Sciatic nerve (tissue), 2 donors: ENCODE measurements around the gene TBC1D10A. TPM values are rescaled to one million over a fixed set of nuclear protein-coding genes. Genes with fewer than 3 reads are reported as not detected.

ENCODE experiments used
- ATAC-seq: fragments of 200-7000 bp; cut with Tn5 transposase; one replicate; pipeline ENCODE4 v1.9.1; 2020; ENCODE audit warnings: mild to moderate bottlenecking, moderate library complexity
- DNase-seq: peaks from one replicate; pipeline ENCODE4 v3.0.0-alpha.2; 2020; ENCODE audit warnings: low spot score
- intact Hi-C: fragments of 100-400 bp; cut with DNase I; formaldehyde crosslinking; loops from one replicate; pipeline ENCODE4 v1.14.2; 2022
- total RNA-seq: library from RNA; stranded (reverse); fragmentation: NEBNext Ultra II Directional; extraction: Animal tissue kit (Norgen Biotek cat#: 25700); gene quantifications from one replicate; pipeline ENCODE4 v1.2.1, GENCODE V29; 2021
- donor health status: DM: no; HTN: no; CAD: no.
- donor health status: DM: no; HTN: no; CAD: no.

TBC1D10A gene
- total RNA-seq, 1 donor from 2014 or later: 29.4 TPM

DNA sequence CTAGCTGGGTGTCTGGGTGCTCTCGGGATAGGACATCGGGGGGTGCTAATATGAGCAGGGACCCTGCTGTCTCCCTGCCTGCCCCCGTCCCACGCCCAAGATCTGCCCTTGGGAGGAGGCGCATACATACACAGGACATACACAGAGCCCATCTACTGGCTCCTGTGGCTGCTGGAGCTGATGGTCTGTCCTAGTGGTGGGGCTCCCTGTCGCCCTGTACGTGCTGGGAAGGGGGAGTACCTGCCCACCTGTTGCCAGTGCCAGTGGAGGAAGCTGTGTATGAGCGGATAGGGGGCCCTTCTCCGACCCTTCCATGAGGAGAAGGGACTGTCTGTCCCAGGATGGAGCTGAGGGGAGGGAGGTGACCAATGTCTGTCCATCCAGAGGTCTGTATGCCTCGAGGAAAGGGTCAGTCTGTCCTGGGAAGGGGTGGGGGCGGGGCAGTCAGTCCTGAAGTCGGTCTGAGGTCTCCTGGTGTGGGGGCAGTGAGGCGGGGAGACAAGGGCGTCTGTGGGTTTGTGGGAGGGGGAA, 952 bp downstream of the TBC1D10A start:
- DNase-seq (no peak), ATAC-seq (peak; percentile 7)
- intact Hi-C loops: no loop called here

DNA sequence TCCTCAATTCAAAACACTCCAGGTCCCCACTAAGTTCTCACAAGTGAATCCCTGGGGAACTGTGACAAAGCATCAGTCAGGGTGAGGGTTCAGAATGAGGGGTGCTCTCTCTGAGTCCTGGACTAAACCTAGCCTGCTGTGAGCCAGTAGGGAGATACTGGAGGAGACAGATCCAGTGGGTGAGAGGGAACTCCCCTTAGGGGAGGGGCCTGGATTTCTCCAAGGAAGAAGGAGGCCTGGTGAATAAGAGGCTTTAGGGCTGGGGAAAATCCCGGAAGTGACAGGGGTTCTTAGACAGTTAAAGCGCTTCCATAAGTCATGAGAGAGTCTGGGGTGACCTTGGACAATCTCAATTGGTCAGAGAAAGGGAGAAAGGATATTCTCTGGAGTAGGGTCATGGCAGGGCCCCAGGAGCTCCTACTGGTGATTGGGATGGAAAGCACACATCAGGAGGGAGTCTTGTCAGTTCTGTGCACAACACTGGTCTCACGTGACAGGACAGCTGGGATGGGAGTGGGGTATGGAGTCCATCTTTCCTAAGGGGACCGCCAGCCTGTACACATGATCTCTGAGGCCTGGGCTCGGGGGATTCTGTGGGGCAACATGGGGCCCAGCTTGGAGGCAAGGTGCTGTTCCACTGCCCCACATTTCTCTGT, 1.5 kb downstream of the TBC1D10A start:
- peak; percentile 69 for ATAC-seq
- DNase-seq: no peak
- intact Hi-C loops: no loop called here

DNA sequence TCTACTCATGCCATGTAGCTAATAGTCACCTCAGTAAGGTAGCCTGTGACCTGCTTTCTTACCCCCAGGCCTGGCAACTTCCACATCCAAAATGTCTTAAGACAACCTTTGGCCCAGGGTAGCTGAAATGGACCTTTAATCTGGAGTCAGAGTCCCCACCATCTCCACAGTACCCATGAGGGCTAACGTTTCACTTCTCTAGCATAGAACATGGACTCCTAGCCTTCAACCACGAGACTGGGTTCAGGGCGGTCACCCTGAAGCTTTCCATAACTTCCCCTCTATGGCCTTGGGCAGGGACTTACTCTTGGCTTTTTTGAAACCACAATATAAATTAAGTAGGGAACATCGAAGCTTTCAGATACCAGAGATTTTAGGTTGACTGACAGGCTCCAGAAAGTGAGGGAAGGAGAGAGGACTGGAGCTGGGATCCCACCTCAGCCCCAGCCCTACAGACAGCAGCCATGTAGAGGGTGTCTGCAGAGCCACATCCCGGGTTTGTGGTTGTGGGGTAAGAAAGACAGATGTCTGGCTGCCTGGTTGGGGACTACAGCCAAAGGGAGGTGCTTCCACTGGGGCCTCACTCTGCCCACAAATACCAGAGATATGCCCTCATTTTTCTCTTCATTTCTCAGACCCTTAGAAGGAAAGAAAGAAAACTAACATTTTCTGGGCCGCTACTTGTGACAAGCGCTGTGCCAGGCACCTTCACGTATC, 2.6 kb downstream of the TBC1D10A start:
- intact Hi-C loops: no loop called here
- DNase-seq (no peak), ATAC-seq (peak; percentile 31)

DNA sequence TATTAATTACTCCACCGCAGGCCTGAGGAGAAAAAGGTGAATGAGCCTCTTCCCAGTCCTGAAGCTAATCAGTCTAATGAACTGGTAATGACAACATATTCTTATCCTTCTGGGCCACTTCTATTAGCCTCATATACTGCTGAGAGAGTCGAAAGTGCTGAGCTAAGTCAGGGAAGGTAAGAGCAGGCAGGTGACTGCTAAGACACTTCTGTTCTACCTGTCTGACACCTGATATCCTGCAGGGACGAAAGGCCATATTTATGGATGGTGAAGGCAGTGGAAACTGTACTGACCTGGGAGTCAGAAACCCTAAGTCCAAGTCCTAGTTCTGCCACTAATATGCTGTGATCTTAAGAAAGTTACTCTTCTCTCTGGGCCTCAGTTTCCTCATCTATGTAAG, 3.5 kb downstream of the TBC1D10A start:
- intact Hi-C loops: no loop called here
- ATAC-seq: no peak

DNA sequence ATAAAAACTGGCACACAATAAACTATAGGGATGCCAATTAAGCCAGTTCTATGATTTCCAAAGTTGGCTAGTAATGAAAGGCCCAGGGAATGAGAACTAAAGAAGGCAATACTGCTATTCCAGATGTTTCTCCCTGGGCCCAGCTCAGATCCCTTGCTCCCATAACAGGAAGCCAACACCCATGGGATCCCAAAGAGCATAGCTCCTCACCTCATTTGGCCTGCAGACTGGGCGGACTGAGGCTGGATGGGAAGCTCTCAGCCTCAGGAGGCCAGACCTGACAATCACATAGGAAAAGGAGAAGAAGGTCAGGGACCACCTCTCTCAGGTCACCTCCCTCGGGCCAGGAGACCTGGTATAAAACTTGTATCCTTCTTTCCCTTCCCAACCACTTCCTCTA, 5.3 kb downstream of the TBC1D10A start:
- no peak for DNase-seq
- intact Hi-C loops: no loop called here
- no peak for ATAC-seq

More for the DNA sequence above, 3.5 kb downstream of the TBC1D10A start:
- no peak for DNase-seq

DNA sequence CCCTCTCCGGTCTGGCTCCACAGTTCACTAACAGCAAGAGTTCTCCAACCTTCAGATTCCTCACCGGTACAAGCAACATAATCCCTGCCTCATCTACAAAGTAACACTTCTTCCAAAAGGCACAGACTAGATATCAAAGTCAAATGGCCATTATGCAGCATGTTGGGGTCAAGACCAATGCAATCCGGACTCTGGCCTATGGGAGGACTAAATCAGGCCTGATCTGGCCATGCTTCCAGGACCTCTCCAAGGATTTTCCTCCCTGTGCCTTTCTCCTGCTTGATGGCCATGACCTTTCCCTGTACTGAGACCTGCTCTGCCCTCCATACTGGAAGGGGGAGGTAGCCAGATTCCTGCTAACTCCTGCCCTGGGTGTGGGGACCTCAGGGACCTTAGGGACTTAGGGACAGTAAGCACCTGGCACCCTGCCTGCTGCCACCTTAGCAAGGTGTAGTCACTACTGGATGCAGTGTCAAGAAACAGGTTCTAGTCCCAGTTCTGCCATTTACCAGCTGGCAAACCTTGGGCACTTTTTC, 6.7 kb downstream of the TBC1D10A start:
- DNase-seq (no peak), ATAC-seq (no peak)
- intact Hi-C loops: no loop called here

DNA sequence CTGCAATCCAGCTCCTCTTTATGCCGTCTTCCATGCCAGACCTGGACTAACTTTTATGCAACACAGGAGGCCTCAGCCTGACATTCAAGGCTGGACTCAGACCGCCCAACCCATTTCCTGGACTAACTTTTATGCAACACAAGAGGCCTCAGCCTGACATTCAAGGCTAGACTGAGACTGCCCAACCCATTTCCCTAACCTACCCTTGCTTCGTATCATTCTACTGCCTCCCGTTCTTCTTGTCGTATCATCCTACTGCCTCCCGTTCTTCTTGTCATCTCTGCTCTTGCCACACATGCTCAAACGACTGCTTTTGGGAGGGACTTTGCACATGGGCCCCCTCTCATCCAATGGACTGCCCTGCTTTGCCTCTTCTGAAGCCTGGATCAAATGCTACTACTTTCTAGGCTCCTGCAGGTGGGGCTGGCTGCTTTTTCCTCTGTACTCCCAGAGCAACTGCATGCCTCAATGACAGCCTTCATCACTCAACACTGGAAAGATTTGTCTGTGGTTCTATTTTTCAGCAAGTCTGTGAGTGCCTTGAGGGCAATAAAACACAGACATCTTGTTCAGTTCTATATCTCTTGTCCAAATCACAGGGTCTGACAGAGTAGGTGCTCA, 7.8 kb downstream of the TBC1D10A start:
- intact Hi-C loops: no loop called here
- no peak for ATAC-seq
- DNase-seq: no peak

DNA sequence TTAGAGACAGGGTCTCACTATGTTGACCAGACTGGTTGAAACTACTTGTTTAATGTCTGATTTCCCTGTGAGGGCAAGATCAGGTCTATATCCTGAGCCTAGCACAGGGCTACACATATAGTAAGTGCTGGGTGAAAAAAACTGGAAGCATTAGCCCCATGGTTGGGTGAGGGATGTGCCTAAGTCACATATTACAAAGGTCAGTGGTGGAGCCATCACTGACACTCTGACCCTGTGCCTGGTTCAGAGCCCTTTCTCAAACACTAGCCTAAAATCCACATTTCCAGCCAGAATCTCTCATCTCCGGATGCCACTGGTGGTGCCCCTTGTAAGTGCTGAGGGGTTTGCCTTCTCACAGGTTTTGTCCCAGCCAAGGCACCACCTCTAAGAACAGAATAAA, 9.0 kb downstream of the TBC1D10A start:
- intact Hi-C loops: no loop called here
- no peak for DNase-seq
- no peak for ATAC-seq

DNA sequence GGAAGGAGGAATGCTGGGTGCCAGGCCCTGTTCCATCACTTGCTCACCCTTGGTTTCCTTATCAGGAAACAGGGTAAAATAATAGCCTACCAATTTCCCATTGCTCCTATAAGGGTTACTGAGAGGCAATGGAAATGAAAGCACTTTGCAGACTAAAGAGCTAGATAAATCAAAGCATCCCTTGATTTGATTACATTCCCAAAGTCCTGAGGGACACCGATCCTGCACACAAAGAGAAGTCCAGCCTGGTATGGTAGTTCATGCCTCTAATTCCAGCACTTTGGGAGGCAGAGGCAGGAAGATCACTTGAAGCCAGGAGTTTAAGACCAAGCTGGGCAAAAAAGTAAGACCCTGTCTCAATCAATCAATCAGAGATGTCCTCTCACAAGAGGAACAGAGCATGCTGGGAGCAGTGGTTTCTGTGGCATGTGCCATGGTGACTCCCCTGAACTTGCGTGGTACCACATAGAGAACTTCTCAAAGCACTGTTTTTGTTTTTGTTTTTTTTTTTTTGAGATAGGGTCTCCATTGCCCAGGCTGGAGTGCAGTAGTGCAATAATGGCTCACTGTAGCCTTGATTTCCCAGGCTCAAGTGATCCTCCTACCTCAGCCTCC, 10.7 kb downstream of the TBC1D10A start:
- ATAC-seq (no peak), DNase-seq (no peak)
- intact Hi-C loops: no loop called here

DNA sequence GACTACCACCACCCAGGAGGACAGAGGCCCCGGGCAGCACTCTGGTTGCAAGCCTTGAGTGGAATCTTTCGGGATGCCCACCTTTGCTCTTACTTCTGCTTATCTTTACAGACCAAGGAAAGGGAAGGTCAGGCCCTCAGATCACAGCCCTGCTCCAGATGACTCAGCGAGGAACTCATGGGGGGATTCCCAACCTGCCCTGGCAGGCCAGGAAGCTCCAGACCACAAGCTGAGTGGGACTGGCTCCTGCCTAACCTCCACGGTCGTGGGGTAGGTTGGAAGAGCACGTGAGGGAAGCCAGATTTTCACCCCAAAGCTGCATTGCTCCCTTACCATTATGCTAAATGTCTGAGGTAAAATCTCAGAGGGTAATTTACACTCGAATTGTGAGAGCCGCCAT, 11.8 kb downstream of the TBC1D10A start:
- ATAC-seq: no peak
- intact Hi-C loops: no loop called here
- DNase-seq: no peak

DNA sequence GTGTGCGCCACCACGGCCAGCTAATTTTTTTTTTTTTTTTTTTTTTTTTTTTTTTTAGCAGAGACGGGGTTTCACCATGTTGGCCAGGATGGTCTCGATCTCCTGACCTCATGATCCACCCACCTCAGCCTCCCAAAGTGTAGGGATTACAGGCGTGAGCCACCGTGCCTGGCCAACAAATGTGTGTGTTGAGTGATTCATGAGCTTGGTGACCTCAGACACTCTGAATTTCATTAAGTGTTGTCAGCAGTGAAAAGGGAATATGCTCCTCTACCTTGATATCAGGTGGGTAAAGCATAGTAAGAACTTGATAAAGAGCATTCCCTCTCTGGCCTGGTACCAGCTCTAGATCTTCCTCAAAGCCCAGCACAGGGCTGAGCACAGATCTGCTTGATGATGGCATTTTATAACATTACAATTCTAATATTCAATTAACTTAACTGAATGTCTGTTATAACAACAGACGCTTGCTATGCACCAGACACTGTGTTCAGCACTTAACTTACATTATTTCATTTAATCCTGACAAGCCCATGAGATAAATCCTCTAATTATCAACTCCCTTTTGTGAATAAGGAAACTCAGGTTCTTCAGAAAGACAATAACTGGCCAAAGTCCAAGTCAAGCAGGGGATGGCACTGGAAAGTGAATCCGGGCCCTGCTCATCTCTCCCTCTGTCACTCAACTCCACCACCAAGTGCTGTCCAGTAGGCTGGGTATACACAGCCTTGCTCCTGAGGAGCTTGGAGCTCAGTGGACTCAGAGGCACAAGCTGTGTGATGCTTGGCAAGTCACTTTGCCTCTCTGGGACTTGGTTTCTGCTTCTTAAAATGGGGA, 13.0 kb downstream of the TBC1D10A start:
- no peak for DNase-seq
- ATAC-seq: no peak
- intact Hi-C loops: no loop called here

DNA sequence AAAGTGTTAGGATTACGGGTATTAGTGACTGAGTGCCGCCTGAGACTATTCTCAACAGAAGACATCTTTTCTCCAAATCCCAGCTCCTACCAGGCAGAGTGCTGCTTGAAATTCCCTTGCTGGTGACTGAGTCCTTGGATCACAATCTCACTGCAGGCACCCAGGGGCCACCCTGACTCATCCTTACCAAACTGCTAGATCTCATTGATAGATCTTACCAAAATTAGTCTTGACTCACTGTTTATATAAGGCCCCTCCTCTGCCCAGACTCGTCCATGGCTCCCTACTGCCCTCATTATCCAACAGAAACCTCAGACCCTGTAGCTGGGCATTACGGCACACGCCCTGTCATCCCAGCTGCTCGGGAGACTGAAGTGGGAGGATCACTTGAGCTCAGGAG, 14.7 kb downstream of the TBC1D10A start:
- ATAC-seq: no peak
- intact Hi-C loops: no loop called here
- DNase-seq: no peak

DNA sequence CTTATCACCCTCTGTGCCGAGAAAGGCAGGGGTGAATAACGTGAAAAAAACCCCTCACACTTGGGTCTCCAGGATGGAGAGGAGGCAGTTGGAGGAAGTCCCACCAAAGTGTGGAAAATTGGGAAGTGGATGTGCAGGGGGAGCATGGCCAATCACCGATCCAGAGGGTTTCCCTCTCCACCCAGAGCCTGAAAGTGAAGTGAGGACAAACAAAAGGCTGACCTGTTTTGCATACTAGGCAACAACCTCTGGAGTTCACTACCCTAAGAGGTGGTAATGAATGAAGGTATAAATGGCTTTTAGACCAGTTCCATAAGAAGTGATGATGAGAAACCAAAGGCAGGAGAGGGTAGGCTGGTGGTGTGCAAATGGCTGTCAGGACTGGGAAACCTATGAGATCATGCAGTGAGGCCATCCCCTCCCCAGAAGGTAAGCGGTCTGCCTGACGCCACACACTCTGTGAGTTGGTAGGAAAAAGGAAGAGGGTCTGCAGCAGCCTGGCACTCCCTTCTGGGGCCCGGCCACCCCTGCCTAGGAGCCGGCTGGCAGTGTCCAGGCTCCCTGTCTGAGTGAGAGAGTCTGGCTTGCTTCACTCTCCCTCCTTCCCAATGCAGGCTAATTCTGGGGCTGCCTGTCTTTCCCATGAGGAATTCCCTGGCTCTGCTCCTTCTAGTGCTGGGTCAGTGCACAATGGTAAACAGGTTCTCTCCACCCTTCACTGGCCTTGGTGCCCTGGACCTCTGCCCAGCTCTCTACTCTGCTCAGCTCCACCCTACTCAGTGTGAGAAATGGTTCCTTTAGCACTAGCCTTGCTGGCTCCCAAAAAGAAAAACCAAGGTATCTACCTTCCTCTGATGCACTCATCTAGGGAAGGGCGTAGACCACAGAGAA, 15.6 kb downstream of the TBC1D10A start:
- ATAC-seq (peak; percentile 85), DNase-seq (peak; percentile 77)
- intact Hi-C loops: no loop called here

DNA sequence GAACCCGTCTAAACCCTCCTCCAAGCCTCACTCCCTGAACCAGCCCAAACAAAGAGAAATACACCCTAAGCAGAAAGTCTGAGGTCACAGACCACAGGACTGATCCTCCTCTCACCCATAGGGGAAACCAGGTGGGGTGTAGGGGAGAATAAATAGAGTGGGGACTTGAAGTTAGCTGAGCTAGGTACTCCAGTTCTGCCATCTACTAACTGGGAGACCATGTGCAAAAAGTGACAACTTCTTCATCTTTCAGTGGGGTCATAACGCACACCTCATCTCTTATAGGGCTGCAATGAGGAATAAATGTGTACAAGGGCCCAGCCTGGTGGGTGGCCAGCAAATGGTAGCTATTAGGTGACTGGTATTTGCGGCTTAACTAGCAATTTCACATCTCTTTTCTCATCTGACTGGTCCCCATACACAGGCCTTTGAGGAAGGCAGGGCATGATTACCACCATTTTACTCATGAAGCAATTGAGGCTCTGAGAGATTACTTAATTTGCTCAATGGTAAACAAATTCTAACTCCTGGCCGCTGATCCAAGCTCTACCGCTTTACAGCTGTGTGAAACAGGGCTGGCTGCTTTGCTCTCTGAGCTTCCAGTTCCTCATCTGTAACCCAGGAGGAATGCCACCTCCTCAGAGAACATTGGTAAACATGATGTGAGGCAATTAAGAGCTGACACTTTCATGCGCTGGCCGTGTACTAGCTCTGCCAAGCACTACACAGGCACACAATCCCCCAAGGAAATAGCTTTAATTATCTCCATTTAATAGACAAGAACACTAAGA, 16.6 kb downstream of the TBC1D10A start:
- ATAC-seq (peak; percentile 46), DNase-seq (no peak)
- intact Hi-C loops: no loop called here

DNA sequence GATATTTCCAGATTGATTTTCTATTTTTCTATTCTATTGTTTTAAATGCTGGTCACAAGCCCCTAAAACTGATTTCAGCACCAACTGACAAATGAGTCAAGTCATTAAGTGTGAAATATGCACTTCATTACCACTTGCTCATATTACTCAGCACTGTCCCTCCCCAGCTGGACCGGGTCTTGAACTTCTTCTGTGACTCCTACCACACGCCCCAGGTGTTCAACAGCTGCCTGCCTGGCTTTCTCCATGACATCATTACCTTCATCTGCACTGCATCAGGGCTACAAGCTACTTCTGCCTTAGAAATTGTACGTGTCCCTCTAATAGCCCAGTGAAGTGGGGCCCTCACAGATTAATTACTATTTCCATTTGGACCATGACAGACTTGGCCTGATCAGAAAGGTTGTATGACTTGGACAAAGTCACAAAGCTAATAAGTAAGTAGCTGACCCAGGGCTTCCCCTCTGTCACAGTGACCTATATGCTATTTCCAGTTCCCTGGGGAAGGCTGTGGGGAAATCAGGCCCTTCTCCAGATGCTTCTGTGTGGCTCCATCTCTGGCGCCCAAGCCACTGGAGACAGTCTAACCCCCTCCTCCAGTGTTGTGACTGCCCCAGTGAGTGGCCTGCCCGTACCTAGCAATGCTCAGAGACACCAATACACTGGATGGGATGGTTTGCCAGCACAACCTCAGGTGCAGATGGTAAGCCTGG, 18.1 kb downstream of the TBC1D10A start:
- DNase-seq: no peak
- intact Hi-C loops: no loop called here
- ATAC-seq: no peak

DNA sequence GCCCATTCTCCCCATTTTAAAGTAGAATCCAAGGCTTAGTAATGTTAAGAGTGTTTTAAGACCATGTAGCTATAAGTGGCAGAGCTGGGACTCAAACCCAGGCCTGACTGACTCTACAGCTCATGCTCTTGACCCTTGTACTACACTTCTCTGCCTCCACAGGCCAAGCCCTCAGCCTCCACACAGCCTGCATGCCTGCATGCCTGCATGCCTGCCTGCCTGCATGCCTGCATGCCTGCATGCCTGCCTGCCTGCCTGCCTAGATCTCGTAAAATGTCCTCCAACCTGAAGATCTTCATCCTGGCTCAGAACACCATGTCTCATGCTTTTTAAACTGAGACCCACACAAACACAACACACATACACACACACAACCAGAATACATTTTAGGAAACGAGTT, 18.6 kb downstream of the TBC1D10A start:
- ATAC-seq (no peak), DNase-seq (no peak)
- intact Hi-C loops: no loop called here
